ENCODE data around the gene CRTAC1.

The CRTAC1 gene

GRCh38 chr10:97920865-97921264 lies 109.6 kb downstream of the CRTAC1 start:
- no peak for DNase-seq

DNA sequence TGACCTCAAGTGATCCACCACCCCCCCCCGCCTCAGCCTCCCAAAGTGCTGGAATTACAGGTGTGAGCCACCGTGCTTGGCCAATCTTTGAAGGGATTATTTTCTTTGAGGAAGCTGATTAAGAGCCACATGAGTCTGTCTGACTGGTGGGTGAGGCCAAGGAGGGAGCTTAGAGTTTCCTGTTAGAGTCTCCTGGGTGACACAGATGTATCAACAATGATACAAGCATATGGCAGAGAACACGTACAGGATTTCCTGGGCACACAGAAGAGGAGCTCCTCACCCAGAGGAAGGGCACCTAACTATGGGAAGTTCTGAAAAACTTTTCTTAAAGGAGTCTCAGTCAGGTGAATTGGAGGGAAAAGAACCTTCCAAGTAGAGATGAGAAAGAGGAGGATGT lies 111.4 kb downstream of the CRTAC1 start:
- no peak for DNase-seq

DNA sequence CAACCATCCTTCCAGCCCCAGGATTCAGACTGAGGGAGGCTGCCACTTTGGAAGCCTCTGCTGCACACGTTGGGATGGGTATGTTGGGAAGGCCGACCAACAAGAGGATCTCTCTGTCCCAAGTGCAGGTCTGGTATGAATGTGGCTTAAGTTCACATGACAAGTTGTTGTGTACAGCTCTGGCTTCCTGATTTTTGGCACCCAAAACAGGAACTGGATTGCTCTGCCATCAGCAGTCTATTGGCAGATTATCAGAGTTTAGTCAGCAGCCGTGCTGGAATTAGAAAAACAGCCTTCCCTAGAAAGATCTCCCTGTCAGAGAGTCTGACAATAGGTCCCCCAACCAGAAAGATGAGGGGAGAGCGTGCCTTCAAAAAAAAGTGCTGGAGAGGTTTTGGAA lies 113.8 kb downstream of the CRTAC1 start:
- DNase-seq = no peak

DNA sequence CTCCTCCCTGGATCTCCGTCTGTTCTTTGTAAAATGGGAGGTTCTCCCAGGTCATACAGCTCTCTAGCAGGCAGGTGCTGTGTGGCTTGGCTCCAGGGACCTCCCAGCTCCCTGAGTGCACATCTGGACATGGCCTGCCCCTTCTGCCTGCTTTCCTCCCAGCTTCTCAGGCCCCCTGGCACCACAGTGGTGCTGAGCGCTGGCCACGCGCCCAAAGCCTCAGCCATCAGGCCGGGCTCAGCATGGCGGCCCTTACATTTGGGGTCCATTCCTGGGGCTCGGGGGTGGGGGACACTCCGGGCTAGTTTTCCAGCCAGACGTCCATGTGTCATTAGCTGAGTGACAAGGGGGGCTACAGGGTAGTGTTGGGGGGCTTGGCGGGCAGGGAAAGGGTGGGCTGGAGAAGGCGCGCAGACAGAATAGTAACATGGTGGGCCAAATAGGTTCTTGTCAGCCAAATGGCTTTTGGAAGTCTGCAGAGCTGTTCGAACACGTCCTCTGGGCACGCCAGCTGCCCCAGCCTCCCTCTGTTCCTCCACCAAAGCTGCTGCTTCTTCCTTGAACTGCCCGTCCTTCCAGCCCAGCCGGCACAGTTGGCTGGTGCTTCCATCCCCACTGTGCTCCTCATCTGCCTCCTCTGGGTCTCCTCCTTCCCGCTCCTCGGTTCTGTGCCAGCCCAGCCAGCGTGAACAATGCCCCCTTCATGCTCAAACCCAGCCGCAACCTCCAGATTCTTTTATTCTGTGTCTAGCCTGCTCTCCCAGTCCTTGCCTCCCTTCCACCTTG lies 114.9 kb downstream of the CRTAC1 start:
- DNase-seq = no peak

GRCh38 chr10:97914837-97915211 lies 115.6 kb downstream of the CRTAC1 start:
- peak; percentile 80 for DNase-seq

GRCh38 chr10:97914171-97914836 lies 116.1 kb downstream of the CRTAC1 start:
- no peak for DNase-seq

DNA sequence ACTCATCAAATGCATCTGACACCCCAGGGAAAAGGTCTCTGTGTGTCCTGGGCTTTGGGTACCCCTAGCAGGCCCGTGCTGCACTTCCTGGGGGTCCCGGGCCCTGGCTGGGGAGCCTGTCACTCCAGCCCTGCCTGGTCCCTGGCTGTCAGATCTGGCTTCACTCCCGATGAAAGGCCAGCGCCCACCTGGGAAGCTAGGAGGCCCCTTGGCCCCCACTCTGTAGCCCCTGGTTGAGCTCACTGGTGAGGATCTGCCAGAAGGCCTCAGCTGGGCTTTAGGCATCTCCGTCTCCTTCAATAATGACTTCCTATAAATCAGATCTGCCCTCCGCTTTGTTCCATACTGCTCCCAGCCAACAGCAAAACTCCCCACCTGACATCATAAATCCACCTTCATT lies 116.8 kb downstream of the CRTAC1 start:
- DNase-seq = no peak

GRCh38 chr10:97913193-97913592 lies 117.2 kb downstream of the CRTAC1 start:
- DNase-seq = no peak

DNA sequence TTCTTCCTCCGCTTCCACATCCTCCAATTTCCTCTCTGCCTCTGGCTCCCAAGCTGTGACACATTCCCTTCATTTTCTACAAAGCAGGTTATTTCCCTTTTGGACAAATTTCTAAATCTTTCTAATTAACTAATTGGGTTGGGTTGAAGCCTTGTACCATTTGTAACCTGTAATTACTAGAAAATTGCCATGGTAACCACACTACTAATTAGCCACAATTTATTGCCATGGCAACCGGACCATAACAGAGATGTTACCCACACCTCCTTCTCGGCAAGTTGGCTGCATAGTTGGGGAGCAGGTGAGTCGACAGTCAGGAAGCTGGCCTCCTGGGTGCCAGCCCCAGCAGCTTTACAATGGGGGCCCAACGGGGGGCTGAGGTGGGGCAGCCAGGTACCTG lies 119.2 kb downstream of the CRTAC1 start:
- no peak for DNase-seq

- no peak for DNase-seq
Observed at GRCh38 chr10:97910661-97911060, 119.8 kb downstream of the CRTAC1 start.

DNA sequence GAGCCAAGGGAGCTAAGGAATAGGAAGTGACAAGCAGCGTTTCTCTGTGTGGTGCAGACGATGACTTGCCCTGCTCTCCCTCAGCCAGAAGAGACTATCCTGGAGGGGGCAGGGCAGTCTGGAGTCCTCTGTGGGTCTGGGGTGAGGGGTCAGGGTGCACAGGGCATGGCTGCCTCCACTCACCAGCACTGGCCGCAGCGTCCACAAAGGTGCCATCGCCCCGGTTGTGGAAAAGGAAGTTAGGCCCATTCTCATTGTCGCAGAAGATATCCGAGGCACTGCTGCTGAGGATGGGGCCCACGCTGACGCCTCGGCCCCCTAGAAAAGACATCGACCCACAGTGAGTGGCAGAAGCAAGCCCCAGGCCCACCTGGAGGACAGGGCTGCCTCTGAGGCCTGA lies 122.6 kb downstream of the CRTAC1 start:
- DNase-seq = no peak

GRCh38 chr10:97907211-97907610 lies 123.2 kb downstream of the CRTAC1 start:
- DNase-seq = no peak

- no peak for DNase-seq
Observed at GRCh38 chr10:97905276-97905675, 125.1 kb downstream of the CRTAC1 start.

DNA sequence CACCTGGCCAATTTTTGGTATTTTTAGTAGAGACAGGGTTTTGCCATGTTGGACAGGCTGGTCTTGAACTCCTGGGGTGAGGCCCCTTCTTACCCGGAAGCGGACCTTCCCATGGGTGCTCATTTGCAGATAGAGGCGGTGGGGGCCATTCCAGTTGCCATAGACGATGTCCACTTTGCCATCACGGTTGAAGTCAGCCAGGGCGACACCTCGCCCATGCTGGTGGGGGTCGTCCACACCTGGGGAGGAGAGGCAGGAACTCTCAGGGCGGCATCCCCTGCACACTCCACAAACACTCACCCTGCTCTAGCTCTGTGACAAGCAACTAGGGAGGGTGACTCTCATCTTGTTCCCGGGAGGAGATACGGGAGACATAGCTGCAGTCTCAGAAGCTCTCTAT lies 125.8 kb downstream of the CRTAC1 start:
- DNase-seq = no peak

DNA sequence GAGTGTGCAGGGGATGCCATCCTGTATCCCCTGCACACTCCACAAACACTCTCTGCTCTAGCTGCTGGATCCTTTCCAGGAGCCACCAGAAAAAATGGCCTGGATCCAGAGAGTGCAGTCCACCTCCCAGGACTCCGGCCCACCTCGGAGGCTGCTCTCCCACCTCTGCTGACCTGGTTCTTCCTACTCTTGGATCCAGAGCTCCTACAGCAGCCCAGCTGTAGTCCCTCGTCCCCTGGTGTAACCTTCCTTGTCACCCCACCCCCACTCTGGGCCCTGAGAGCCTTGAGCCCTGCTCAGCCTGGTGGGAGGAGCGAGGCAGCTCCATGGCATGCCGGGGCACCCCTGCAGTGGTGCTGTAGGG lies 126.4 kb downstream of the CRTAC1 start:
- DNase-seq = no peak

DNA sequence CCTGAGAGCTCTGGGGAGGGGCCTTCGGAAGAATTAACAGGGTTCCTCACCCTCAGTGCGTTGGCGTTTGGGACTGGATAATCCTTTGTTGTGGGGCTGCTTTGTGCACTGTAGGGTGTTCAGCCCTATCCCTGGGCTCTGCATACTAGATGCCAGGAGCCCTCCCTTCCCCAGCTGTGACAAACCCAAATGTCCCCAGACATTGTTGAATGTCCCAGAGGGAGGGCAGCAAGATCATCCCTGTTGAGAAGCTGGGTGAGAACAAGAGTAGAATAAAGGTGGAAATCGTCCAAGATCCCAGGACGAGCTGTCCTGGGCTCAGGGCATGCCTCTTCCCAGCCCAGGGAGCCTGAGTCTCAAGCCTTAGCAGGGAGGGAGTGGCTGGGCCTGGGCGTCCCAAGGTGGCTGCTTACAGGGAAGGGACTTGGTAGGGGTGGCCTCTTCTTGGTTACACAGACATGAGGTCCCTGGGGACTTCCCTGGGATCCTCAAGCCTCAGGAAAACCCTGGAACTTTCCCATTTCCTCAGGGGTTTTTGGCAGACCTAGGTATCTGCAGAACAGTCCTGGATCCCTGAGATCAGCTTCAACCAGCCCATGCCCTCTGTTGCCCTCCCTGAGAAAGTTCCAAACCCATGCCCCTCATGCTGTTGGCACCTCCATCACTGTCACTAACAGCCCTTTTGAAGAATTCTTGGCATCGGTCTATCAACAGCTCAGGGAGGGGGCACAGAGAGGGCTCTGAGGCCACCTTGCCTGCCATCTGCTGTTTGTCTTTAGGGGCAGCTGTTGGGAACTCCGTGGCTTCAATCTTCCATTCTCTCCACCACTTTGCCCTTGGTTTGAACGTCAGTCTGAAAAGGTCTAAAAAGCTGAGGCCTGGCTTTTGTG lies 127.0 kb downstream of the CRTAC1 start:
- DNase-seq = no peak

- no peak for DNase-seq
Observed at GRCh38 chr10:97901381-97901780, 129.0 kb downstream of the CRTAC1 start.

DNA sequence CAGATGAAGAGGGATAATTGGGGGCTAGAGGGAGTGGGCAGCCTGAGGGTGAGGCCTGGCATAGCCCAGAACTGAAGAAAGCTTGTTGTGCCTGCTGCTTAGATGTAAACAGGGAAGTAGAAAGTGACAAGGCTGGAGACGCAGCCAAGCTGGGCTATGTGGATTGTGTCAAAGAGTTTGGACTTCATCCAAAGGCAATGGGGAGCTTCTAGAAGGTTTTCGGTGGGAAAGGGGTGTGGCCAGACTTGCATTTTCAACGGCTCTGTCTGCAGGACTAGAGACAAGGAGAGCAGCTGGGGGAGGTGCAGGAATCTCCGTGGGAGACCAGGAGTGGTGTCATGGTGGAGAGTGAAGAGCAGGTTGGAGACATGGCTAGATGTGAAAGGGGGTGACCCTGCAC lies 132.0 kb downstream of the CRTAC1 start:
- no peak for DNase-seq

DNA sequence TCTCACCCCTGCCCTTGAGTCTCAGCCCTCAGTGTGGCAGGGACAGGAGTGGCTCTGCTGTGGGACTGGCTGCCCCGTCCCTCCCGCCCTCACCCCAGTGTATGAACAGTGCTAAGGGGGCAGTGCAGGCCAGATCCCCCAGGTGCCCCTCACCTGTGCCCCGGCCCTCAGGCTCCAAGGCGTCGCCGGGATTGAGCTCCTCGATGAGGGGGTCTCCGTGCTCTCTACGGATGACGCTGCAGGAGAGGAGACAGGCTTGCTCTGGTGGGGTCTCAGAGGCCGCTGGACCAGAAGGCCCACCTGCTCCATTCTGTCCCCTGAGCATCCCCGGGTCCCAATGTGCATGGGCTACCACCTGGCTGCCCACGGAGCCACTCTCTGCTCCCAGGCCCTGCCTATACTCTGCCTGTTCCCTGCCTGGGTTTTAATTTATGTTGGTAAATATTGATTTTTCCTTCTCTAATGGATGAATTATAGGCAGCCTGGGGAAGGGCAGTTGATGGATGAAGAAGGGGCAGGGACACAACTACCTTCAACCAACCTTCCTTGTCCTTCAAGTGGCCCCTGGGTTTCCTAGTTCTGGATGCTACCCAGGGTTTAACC lies 133.6 kb downstream of the CRTAC1 start:
- DNase-seq = no peak

DNA sequence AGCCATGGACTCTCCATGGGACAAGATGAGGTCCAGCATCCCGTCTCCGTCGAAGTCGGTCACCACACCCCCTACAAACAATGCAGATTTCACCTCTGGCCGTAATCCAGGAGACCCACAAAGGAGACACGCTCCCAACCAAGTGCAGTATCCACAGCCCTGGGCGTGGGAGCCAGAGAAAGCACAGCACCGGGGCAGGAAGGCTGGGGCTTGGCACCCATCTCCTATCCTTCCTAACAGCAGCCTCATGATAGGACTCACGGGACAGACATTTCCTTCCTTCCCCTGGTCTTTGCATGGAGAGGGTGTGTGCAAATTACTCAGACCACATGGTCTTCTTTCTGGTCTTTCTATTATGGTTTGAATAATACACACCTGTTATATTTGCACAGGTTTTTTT lies 134.5 kb downstream of the CRTAC1 start:
- no peak for DNase-seq

DNA sequence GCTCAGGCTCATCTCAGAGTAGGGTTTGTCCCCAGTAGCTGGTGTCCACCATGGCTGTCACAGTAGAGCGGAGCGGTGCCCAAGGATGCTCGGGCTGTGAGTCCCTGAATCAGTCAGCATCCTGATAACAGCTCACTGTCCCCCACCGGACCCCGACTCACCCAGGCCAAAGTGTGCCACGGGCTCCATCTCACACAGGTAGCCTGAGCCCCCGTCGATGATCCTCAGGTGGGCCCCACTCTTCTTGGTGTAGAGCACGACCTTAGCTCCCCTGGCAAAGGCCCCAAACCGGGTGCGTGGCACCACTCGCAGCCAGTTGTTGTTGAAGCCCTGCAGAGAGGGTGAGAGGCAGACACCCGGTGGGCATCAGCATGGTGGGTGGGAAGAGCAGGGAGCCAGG lies 135.3 kb downstream of the CRTAC1 start:
- DNase-seq = no peak

DNA sequence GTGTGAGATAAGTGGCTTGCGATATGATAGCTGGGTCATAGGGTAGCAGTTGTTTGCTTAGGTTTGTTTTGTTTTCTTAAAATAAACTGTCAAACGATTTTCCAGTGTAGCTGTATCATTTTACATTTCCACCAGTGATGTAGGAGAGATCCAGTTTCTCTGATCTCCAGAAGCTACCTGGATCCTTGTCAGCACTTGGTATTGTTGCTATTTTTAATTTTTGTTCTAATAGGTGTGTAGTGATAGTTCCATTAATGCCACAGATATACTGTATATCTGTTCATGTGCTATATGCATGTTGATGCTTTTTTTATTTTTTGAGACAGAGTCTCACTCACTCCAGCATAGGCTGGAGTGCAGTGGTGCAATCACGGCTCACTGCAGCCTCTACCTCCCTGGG lies 136.3 kb downstream of the CRTAC1 start:
- no peak for DNase-seq

DNA sequence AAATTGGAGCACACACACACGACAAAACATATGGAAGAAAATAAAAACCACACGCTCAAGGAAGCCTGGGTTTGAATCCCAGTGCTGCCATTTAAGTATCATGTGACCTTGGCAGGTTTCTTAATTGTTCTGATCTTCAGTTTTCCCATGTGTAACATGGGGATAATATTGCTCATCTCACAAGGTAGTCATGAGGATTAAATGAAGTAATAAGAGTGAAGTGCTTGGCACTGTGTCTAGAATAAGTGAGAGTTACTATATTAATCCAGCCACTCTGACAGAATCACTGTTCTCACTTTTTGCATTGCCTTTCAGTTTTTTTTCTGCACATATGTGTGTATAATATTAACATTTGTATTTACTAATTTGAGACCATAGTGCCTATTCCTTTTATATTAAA lies 137.5 kb downstream of the CRTAC1 start:
- DNase-seq = no peak
